Measurements from ENCODE around the gene SCRT2. TPM values are rescaled to one million over a fixed set of nuclear protein-coding genes. Genes with fewer than 3 reads are reported as not detected.

Gene SCRT2
- total and polyA plus RNA-seq, 9 of the 15 experiments (the other 6 are each of a cell fraction or from before 2014, with no cell fraction given) = 0.04 to 0.75 (median 0.13) TPM; not detected in 2

DNA sequence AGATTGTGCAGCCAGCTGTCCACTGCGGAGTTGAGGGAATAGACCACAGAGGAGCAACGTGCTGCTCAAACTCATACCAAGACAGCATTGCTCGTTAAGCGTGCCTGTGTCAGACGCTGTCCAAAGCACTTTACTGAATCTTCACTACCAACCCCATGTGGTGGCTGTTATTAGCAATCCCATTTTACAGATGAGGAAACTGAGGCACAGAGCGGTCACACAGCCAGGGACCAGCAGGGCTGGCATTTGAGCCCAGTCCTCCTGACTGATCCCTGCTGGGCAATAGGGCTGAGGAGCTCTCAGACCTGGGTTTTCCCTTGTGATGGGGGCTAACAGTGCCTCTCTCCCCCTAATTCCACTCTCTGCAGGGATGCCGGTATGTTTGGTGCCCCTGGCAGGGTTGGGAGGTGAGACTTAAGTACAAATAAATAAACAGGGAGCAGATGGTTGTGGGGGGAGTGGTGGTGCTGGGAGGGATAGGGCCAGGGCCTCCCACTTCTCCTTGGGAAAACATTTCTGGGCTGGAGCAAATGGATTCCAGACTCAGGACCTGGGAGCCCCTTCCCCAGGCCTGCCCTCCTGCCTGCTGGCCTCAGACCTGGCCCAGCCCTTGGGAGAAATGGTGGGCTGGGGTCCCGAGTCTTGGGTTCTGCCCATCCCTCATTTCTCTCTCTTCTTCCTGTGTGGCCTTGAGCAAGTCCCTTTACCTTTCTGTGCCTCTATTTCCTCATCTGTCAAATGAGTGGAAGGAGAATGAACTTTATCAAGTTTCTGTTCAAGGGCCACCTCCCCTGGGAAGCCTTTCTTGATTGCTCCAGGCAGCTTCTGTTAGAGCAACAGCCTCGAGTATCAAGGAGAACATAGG, 40.3 kb downstream of the SCRT2 start:
- no TSS peak for BruUV-seq (replicated peaks)

More for the DNA sequence above, 40.3 kb downstream of the SCRT2 start:
- Histone ChIP-seq H2AFZ (ENCODE audit: low read depth, low read length) (no peak overlapping the region), H3K9ac (ENCODE audit: insufficient read depth in 1 of 2, low read depth in 2 of 2, low read length in 2 of 2) (no peak overlapping the region), H4K20me1 (replicated peaks; ENCODE audit: control insufficient read depth, insufficient read depth, low read length) (no peaks in the 10 kb centered on the region), H3K36me3 (ENCODE audit: control insufficient read depth, insufficient read depth, low read length) (no peaks in the 10 kb centered on the region), H3K9me3 (replicated peaks; ENCODE audit: control insufficient read depth, insufficient read depth, low read depth, low read length) (no peaks in the 10 kb centered on the region), H3K9me1 (ENCODE audit: control insufficient read depth, insufficient read depth, low read length) (no peaks in the 10 kb centered on the region), H3K79me2 (ENCODE audit: control insufficient read depth, insufficient read depth, low read length) (no peaks in the 10 kb centered on the region), H3K4me1 (replicated peaks in 1 of 2; ENCODE audit: control insufficient read depth in 2 of 2, insufficient read depth in 2 of 2, low read length in 2 of 2) (no peaks in the 10 kb centered on the region; a peak in 2 of 5 replicates), H3K27ac (ENCODE audit: extremely low read depth, low read depth, low read length) (no peak overlapping the region), H3K4me3 (no peak overlapping the region), H3K4me2 (ENCODE audit: insufficient read depth, low read length) (no peak overlapping the region), H3K27me3 (ENCODE audit: control insufficient read depth in 2 of 2, insufficient read depth in 2 of 2, low read length in 2 of 2) (peaks cover 0 to 23% of the 10 kb centered on the region in 2 experiments; a peak in 2 of 5 replicates)
- FAIRE-seq = no peak
- ChIA-PET CTCF (ENCODE audit: low intra/inter-chr PET ratio) (no interaction called here), POLR2A (interaction anchor here (0.6 to 1.0 kb wide), 2 partner anchors 10 to 17 kb away, joined by 4 read pairs; no protein-coding TSS in a partner anchor)
- in situ Hi-C loops (cut with MboI) = no loop called here
- intact Hi-C loops (cut with micrococcal nuclease) = no loop called here
- no peak for ATAC-seq
- 7% methylated on average over 4 of the region's 9 CpGs for WGBS (ENCODE audit: insufficient coverage, low coverage, missing lambda C conversion rate)
- TF ChIP-seq RCOR1 (IDR thresholded peaks at IDR 0.05; ENCODE audit: borderline replicate concordance in 1 of 2, low read depth in 2 of 2, low read length in 2 of 2) = 0 out of 4 replicates have a peak, but pooled peaks of 1 of the 2 experiments have one; percentile 15
- no peak for TF ChIP-seq MYC (IDR thresholded peaks at IDR 0.05; ENCODE audit: low read depth, low read length)
- TF ChIP-seq MYC (CRISPR knock-in tag; IDR thresholded peaks at IDR 0.05; ENCODE audit: borderline replicate concordance, low read depth) = no peak
- TF ChIP-seq ZNF384 (IDR thresholded peaks at IDR 0.05; ENCODE audit: low read depth, low read length) = no peak
- no peak for TF ChIP-seq ATF1 (CRISPR knock-in tag; IDR thresholded peaks at IDR 0.05)
- TF ChIP-seq ATF1 (tag; IDR thresholded peaks at IDR 0.05) = no peak
- no peak for TF ChIP-seq TCF3 (CRISPR knock-in tag; IDR thresholded peaks at IDR 0.05)
- TF ChIP-seq TAF15 (IDR thresholded peaks at IDR 0.05; ENCODE audit: low read depth, low read length) = no peak
- TF ChIP-seq CAMTA2 (CRISPR knock-in tag; conservative IDR thresholded peaks at IDR 0.05) = no peak
- no peak for TF ChIP-seq GTF2F1 (IDR thresholded peaks at IDR 0.05; ENCODE audit: low read depth, low read length)
- TF ChIP-seq GABPB2 (CRISPR knock-in tag; conservative IDR thresholded peaks at IDR 0.05) = no peak
- 0 out of 2 replicates have a peak, but pooled peaks have one; percentile 37 for TF ChIP-seq SMARCA5 (IDR thresholded peaks at IDR 0.05)
- TF ChIP-seq RBM25 (IDR thresholded peaks at IDR 0.05; ENCODE audit: low read depth, low read length, severe bottlenecking) = peak; percentile 68
- TF ChIP-seq SUPT5H (IDR thresholded peaks at IDR 0.05) = no peak
- no peak for TF ChIP-seq SMAD2 (IDR thresholded peaks at IDR 0.05; ENCODE audit: low read depth, low read length)
- peak; percentile 93 for TF ChIP-seq ZFP36 (IDR thresholded peaks at IDR 0.05; ENCODE audit: low read depth, low read length, partially characterized antibody)
- no peak for TF ChIP-seq SLC30A9 (CRISPR knock-in tag; IDR thresholded peaks at IDR 0.05)
- TF ChIP-seq BCOR (IDR thresholded peaks at IDR 0.05) = peak; percentile 70
- no peak for DNase-seq (ENCODE audit: extremely low read depth in 1 of 4, low spot score in 3 of 4)

Data from K562 (cell line).